LHCN-M2 (cell line): ENCODE measurements around the gene CYFIP2. TPM values are rescaled to one million over a fixed set of nuclear protein-coding genes. Genes with fewer than 3 reads are reported as not detected.
"Not testable (repeated sequence)": the region's sequence is repeated elsewhere in the genome, so short reads cannot be mapped to it uniquely, and the experiment has no call there.

Source experiments
- DNase-seq: peaks from one replicate; pipeline ENCODE4 v3.0.0-alpha.2; 2012; ENCODE audit warnings: low read depth
- polyA plus RNA-seq: library from polyadenylated mRNA; unstranded; fragments of >200 nt; gene quantifications from one replicate; pipeline ENCODE4 v1.2.1, GENCODE V29; 2012; ENCODE audit warnings: missing spikeins
- total RNA-seq: library from RNA; depleted of rRNA; stranded (reverse); fragments of >200 nt; gene quantifications from 2 replicates; pipeline ENCODE4 v1.2.3, GENCODE V29; 2014; rRNA removed

Gene CYFIP2
- 6.1 and 9.9 TPM in 2 replicates for total RNA-seq
- 6.3 TPM for polyA plus RNA-seq

- no peak for DNase-seq
Observed at GRCh38 chr5:157265714-157266285, at the start of gene CYFIP2. CYFIP2 (plus strand) TSS chr5:157266123; CDS start chr5:157285362, 19,239 bp downstream.

- no peak for DNase-seq
Observed at GRCh38 chr5:157216391-157217142, 49.4 kb upstream of the CYFIP2 start.

- DNase-seq = no peak
Observed at GRCh38 chr5:157217289-157218024, 48.5 kb upstream of the CYFIP2 start.

GRCh38 chr5:157219491-157220271 is 46.2 kb upstream of the CYFIP2 start:
- no peak for DNase-seq

- no peak for DNase-seq
Observed at GRCh38 chr5:157221959-157222358, 44.0 kb upstream of the CYFIP2 start.

- DNase-seq = peak; percentile 64
Observed at GRCh38 chr5:157222506-157223230, 43.3 kb upstream of the CYFIP2 start.

- DNase-seq = no peak
Observed at GRCh38 chr5:157225469-157226422, 40.2 kb upstream of the CYFIP2 start.

- DNase-seq = no peak
Observed at GRCh38 chr5:157230610-157231009, 35.3 kb upstream of the CYFIP2 start.

GRCh38 chr5:157232706-157233105 is 33.2 kb upstream of the CYFIP2 start:
- DNase-seq = no peak

GRCh38 chr5:157233515-157233914 is 32.4 kb upstream of the CYFIP2 start:
- no peak for DNase-seq

GRCh38 chr5:157236423-157236822 is 29.5 kb upstream of the CYFIP2 start:
- no peak for DNase-seq

GRCh38 chr5:157241483-157241882 is 24.4 kb upstream of the CYFIP2 start:
- DNase-seq = no peak

- not testable (repeated sequence) for DNase-seq
Observed at GRCh38 chr5:157244704-157245103, 21.2 kb upstream of the CYFIP2 start.

- DNase-seq = no peak
Observed at GRCh38 chr5:157245476-157245875, 20.4 kb upstream of the CYFIP2 start.

GRCh38 chr5:157245886-157246285 is 20.0 kb upstream of the CYFIP2 start:
- no peak for DNase-seq

GRCh38 chr5:157247267-157247666 is 18.7 kb upstream of the CYFIP2 start:
- no peak for DNase-seq

GRCh38 chr5:157248821-157249470 is 17.0 kb upstream of the CYFIP2 start:
- DNase-seq = no peak

GRCh38 chr5:157252711-157253465 is 13.0 kb upstream of the CYFIP2 start:
- peak; percentile 84 for DNase-seq

- DNase-seq = peak; percentile 45
Observed at GRCh38 chr5:157253547-157253946, 12.4 kb upstream of the CYFIP2 start.
